Measurements from ENCODE around the gene C17orf113.

DNA sequence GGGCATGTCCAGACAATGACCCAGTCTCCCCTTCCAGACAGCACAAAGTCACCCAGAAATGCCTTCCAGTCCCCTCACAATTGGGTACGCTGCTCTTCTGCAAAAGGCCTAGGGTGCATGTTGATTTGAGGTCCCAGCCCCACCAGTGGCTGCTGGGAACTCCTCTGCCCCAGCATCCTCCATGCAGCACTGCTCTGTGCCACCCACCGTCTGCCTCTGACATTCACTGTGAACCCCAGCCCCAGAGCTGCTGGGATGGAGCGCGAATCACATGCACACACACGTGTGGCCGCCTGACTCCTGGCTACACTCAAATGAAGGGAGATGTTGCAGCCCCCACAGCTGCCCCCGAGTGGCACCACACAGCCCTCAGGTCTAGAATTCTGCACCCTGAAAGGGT lies 1.2 kb upstream of the C17orf113 start:
- TF ChIP-seq EP300 (IDR thresholded peaks at IDR 0.05; ENCODE audit: borderline replicate concordance) (no peak), TEAD4 (IDR thresholded peaks at IDR 0.05) (no peak), RAD21 (IDR thresholded peaks at IDR 0.05; ENCODE audit: low read depth) (no peak), YY1 (IDR thresholded peaks at IDR 0.05; ENCODE audit: low read depth) (no peak), CREB1 (IDR thresholded peaks at IDR 0.05; ENCODE audit: low read depth) (no peak), TAF1 (IDR thresholded peaks at IDR 0.05; ENCODE audit: low read depth) (no peak)
- TF ChIP-seq, protein P1, sequence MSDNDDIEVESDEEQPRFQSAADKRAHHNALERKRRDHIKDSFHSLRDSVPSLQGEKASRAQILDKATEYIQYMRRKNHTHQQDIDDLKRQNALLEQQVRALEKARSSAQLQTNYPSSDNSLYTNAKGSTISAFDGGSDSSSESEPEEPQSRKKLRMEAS (IDR thresholded peaks at IDR 0.05) = no peak

Measured in Ishikawa (cell line).